Stimulated activated CD4-positive, alpha-beta T cell treated with anti-CD3 and anti-CD28 coated beads, Interleukin-15, amount 100 ng/mL, for 24 hours (primary cell): ENCODE measurements around the gene FOXI2.

Source experiments
- DNase-seq: peaks from one replicate; pipeline ENCODE4 v3.0.0-alpha.2; 2020

Gene FOXI2

DNA sequence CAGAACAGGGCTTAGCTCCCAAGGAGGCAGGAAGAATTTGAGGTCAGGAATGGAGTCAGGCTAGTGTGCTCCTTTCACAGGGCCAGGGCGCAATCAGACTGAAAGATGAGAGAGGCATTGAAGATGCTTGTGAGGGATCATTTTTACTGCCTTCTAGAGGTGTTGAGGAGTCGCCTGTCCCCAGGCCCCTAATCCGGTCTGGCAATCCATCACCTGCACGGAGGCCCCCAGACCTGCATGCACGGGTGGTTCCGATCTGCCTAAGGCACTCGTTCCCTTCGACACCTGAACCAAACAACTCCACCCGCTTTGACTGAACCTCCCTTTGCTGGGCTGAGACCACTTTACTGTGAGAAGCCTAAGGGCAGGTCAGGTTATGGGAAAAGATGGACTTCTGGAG is 8.0 kb downstream of the FOXI2 start:
- no peak for DNase-seq

DNA sequence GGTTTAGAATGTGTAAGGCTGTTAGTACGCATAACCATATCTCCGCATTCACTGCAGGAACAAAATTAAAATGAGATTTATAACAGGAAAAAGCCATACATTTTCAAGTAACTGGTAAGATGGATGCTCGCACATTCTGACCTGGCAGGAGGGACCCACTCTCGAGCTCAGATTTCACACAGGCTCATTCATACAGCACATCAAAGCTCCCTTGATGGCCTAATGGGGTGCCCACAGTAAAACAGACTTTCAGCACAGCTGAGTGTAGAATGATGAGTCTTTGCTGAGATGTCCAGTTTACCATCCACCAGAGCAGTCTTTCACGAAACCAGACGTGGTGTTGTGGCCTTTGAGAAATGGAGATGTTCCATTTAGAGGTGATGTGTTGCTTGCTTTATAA is 8.9 kb downstream of the FOXI2 start:
- DNase-seq, result no peak

DNA sequence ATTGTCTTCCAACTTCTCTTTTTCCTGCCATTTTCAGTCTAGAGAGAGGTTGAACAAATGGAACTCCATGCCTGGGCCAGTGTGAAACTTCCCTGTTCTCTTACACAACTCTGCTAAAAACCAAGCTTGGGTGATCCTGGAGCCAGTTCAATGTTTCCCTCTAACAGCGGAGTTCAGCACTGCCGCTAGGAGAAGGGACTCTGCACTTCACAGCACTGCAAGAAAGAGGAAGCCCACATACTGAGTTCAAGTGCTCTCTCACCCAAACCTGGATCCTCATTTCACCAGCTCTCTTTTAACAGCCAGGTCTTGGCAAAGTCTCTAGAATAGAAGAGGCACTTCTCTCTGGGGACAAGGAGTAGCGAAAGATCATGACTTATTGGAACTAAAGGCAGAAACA is 18.8 kb downstream of the FOXI2 start:
- no peak for DNase-seq

DNA sequence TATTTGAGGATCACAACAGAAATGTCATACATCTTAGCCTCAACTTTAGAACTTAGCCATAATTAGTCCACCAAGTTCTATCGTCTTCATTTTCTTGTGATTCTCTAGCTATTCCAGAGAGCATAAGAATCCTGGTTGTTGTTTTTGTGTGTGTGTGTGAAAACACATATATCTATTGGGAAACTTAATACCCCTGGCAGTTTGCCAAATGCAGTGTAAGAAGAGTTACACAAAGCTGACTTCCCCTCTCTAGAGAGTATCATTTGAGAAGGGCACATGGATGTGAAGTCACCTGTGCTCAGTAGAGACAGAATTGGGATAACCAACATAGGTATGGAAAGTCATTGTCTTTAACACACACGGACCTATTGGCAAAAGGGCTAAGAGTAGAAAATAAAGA is 19.3 kb downstream of the FOXI2 start:
- DNase-seq, result no peak

DNA sequence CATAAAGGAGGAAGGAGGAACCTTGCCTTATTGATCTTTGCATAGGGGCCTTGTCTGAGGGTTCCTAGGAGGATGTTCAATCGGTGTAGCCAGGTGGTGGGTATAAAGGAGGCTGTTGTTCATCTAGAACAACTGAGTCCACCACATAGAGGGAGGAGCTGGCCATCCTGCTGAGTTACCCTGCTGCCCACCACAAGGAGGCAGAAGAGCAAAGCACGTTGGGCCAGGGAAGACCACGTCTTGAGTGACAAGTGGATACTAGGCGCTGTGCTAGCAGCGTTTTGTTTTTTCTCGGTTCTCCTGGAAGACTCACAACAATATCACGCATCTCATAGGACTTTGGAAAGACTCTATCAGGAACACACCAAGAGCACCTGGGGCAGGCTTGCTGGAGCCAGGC is 20.0 kb downstream of the FOXI2 start:
- no peak for DNase-seq

- DNase-seq, result no peak
These were observed 22.3 kb downstream of the FOXI2 start for GRCh38 chr10:127759276-127759675.

- DNase-seq, result no peak
These were observed 25.9 kb downstream of the FOXI2 start for GRCh38 chr10:127762925-127763324.

- no peak for DNase-seq
These were observed 38.0 kb downstream of the FOXI2 start for GRCh38 chr10:127774766-127775559.

- no peak for DNase-seq
These were observed 39.8 kb downstream of the FOXI2 start for GRCh38 chr10:127776816-127777215.

DNA sequence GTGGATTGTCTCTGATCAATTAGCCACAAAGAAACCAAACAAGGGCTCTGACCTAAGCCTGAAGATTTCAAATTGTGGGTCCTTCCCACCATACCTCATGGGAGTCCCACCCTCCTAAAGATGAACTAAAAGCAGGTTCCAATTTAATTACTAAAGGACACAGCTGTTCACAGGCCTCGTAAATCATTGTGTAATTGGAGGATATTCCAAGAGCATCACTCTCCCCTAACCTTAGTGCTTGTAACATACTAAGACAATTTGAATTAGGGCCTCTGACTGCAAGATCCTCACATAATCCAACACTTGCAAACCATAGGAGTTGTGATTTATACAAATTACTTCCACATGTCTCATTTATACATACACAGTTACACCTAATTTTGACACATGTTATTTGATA is 44.4 kb downstream of the FOXI2 start:
- DNase-seq, result no peak

GRCh38 chr10:127787873-127788272 is 50.9 kb downstream of the FOXI2 start:
- DNase-seq, result no peak

GRCh38 chr10:127790066-127790624 is 53.2 kb downstream of the FOXI2 start:
- DNase-seq, result no peak
